ENCODE measurements around the gene EIF3L. TPM values are rescaled to one million over a fixed set of nuclear protein-coding genes. Genes with fewer than 3 reads are reported as not detected.

The EIF3L gene
- polyA plus RNA-seq, 1 of the 3 experiments (the other 2 are of a cell fraction) = 478 TPM

GRCh38 chr22:37817705-37818408 is 31.4 kb upstream of the EIF3L start:
- Histone ChIP-seq H2AFZ (ENCODE audit: low read depth) (peak overlapping the region; percentile 96), H3K4me2 (peak overlapping the region; percentile 68; the same call in 1 of the 2 replicates), H3K4me3 (ENCODE audit: low read depth in 2 of 2, low read length in 1 of 2) (peak overlapping the region; percentile 28 to 30; a peak in 3 of 4 replicates), H3K27me3 (ENCODE audit: insufficient read depth) (no peaks in the 10 kb centered on the region), H4K20me1 (ENCODE audit: insufficient read depth) (no peaks in the 10 kb centered on the region), H3K36me3 (replicated peaks in 1 of 2; ENCODE audit: control insufficient read depth in 1 of 2, insufficient read depth in 2 of 2, low read length in 1 of 2) (peaks cover 0 to 9% of the 10 kb centered on the region in 2 experiments), H3K79me2 (ENCODE audit: insufficient read depth) (no peaks in the 10 kb centered on the region), H3K4me1 (ENCODE audit: control insufficient read depth in 1 of 2, insufficient read depth in 2 of 2, low read depth in 1 of 2, low read length in 1 of 2) (peaks cover 0 to 8% of the 10 kb centered on the region in 2 experiments; a peak in 1 of 4 replicates), H3K9ac (peak overlapping the region; percentile 61; the same call in 1 of the 2 replicates), H3K9me3 (no peaks in the 10 kb centered on the region), H3K27ac (ENCODE audit: low read depth in 2 of 2, low read length in 1 of 2) (peak overlapping the region; percentile 38 to 73; a peak in 3 of 4 replicates), H3F3A (replicated peaks; ENCODE audit: insufficient read depth) (no peaks in the 10 kb centered on the region), H3K9me2 (no peaks in the 10 kb centered on the region)
- 37% methylated on average over 11 of the region's 29 CpGs for WGBS (ENCODE audit: low lambda C conversion rate)
- ChIA-PET CTCF (interaction anchor here (0.6 to 14.0 kb wide), 35 partner anchors 9 to 178 kb away, joined by 3 to 182 read pairs (median 5); partner anchors contain the start of genes ANKRD54, EIF3L, GCAT and MICALL1), POLR2A (interaction anchor here (0.7 to 2.2 kb wide), 7 partner anchors 10 to 66 kb away, joined by 3 to 13 read pairs (median 3); partner anchors contain the start of gene GCAT)
- TF ChIP-seq TAF1 (IDR thresholded peaks at IDR 0.05; ENCODE audit: borderline replicate concordance, low read depth, low read length) (peak; percentile 36; the same call in 1 of the 2 replicates), FOXM1 (IDR thresholded peaks at IDR 0.05; ENCODE audit: low read depth) (no peak), GATA2 (CRISPR knock-in tag; IDR thresholded peaks at IDR 0.05) (no peak), SMC3 (IDR thresholded peaks at IDR 0.05; ENCODE audit: low read depth, low read length) (peak; percentile 85), MXI1 (IDR thresholded peaks at IDR 0.05; ENCODE audit: low read depth, low read length) (peak; percentile 54; the same call in 1 of the 2 replicates), CTCF (IDR thresholded peaks at IDR 0.05) (peak; percentile 90), RAD21 (IDR thresholded peaks at IDR 0.05; ENCODE audit: low read length) (peak; percentile 93), POLR2AphosphoS5 (IDR thresholded peaks at IDR 0.05; ENCODE audit: low read depth, low read length) (0 out of 2 replicates have a peak, but pooled peaks have one; percentile 13)
- peak; percentile 98 for DNase-seq

GRCh38 chr22:37818409-37819104 is 30.7 kb upstream of the EIF3L start:
- H3K9ac ChIP-seq = no peak overlapping the region
- peak overlapping the region; percentile 96; the same call in 1 of the 2 replicates for H2AFZ ChIP-seq (ENCODE audit: low read depth)
- 92% methylated on average over 60 of the region's 68 CpGs for WGBS (ENCODE audit: low lambda C conversion rate)
- TF ChIP-seq MXI1 (IDR thresholded peaks at IDR 0.05; ENCODE audit: low read depth, low read length) (no peak), USF1 (IDR thresholded peaks at IDR 0.05; ENCODE audit: borderline replicate concordance, low read depth) (no peak), MEF2A (IDR thresholded peaks at IDR 0.05; ENCODE audit: borderline replicate concordance, low read depth) (no peak), IRF3 (IDR thresholded peaks at IDR 0.05; ENCODE audit: low read depth, low read length) (no peak), YY1 (IDR thresholded peaks at IDR 0.05; ENCODE audit: low read depth) (no peak), MAX (IDR thresholded peaks at IDR 0.05; ENCODE audit: low read depth) (no peak), POLR2AphosphoS5 (IDR thresholded peaks at IDR 0.05; ENCODE audit: low read depth, low read length) (no peak), JUND (IDR thresholded peaks at IDR 0.05) (no peak), SIN3A (IDR thresholded peaks at IDR 0.05; ENCODE audit: borderline replicate concordance, low read depth, low read length) (no peak)
- H3K4me2 ChIP-seq = no peak overlapping the region
- no peaks in the 10 kb centered on the region for H3K9me3 ChIP-seq
- H3F3A ChIP-seq (replicated peaks; ENCODE audit: insufficient read depth) = no peaks in the 10 kb centered on the region
- no peaks in the 10 kb centered on the region for H4K20me1 ChIP-seq (ENCODE audit: insufficient read depth)
- H3K36me3 ChIP-seq (replicated peaks in 1 of 2; ENCODE audit: control insufficient read depth in 1 of 2, insufficient read depth in 2 of 2, low read length in 1 of 2) = peaks cover 0 to 7% of the 10 kb centered on the region in 2 experiments
- H3K4me1 ChIP-seq (ENCODE audit: control insufficient read depth in 1 of 2, insufficient read depth in 2 of 2, low read depth in 1 of 2, low read length in 1 of 2) = peaks cover 0 to 8% of the 10 kb centered on the region in 2 experiments; a peak in 1 of 4 replicates
- H3K4me3 ChIP-seq (ENCODE audit: low read depth in 2 of 2, low read length in 1 of 2) = no peak overlapping the region
- H3K79me2 ChIP-seq (ENCODE audit: insufficient read depth) = no peaks in the 10 kb centered on the region
- no peaks in the 10 kb centered on the region for H3K27me3 ChIP-seq (ENCODE audit: insufficient read depth)
- ChIA-PET POLR2A (interaction anchor here (0.7 to 2.2 kb wide), 7 partner anchors 10 to 66 kb away, joined by 3 to 13 read pairs (median 3); partner anchors contain the start of gene GCAT), CTCF (interaction anchor here (0.7 to 14.0 kb wide), 21 partner anchors 9 to 158 kb away, joined by 3 to 182 read pairs (median 6); partner anchors contain the start of genes ANKRD54, EIF3L, GCAT and MICALL1)
- peak overlapping the region in 1 of 2 experiments; percentile 73; a peak in 2 of 4 replicates for H3K27ac ChIP-seq (ENCODE audit: low read depth in 2 of 2, low read length in 1 of 2)
- no peaks in the 10 kb centered on the region for H3K9me2 ChIP-seq
- no peak for DNase-seq

Data from SK-N-SH (cell line).